Ovary (tissue), 3 donors: ENCODE data around the gene EZH1.

Experiments used
- POLR2A ChIP-seq: fragments of 450-650 bp; IDR thresholded peaks from one replicate; pipeline ENCODE4 v1.6.1; 2017; ENCODE audit warnings: antibody characterized with exemption, mild to moderate bottlenecking, moderate library complexity
- TF ChIP-seq, protein P1 (sequence below), 3 donors: fragments of 450-650 bp in 2 of 3; fragments of 200-600 bp in 1 of 3; IDR thresholded peaks; one replicate each; pipeline versions ENCODE4 v1.5.1 to v1.8.0; 2016 to 2022; ENCODE audit warnings: antibody characterized with exemption in 3 of 3, mild to moderate bottlenecking in 1 of 3
- donor health status: DM: no; HTN: no; CAD: no.

DNA sequence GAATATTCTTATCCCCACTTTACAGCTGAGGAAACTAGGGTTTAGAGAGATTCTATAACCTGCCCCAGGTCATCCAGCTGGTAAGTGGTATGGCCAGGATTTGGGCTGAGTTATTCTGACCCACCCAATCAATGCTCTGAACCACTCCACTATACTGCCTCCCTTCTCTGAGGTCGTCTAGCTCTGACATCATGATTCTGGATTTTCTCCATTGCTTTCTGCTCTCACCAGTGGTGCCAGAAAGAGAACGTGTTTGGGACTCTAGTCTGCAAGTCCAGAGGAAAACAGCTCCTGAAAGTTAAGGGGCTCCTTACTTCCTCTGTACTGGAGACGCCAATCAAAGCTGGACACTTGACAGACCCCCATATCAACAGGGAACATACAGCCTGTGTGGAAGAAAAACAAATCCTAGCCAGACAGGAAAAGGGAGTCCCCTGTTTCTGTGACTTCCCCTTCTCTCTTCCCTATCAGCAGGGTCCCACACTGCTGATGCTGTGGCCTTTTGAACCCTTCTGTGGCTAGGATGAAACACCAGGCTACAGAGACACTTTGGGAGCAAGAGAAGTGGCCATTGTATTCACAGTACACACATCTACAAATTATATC lies 6.0 kb upstream of the EZH1 start:
- TF ChIP-seq, protein P1, sequence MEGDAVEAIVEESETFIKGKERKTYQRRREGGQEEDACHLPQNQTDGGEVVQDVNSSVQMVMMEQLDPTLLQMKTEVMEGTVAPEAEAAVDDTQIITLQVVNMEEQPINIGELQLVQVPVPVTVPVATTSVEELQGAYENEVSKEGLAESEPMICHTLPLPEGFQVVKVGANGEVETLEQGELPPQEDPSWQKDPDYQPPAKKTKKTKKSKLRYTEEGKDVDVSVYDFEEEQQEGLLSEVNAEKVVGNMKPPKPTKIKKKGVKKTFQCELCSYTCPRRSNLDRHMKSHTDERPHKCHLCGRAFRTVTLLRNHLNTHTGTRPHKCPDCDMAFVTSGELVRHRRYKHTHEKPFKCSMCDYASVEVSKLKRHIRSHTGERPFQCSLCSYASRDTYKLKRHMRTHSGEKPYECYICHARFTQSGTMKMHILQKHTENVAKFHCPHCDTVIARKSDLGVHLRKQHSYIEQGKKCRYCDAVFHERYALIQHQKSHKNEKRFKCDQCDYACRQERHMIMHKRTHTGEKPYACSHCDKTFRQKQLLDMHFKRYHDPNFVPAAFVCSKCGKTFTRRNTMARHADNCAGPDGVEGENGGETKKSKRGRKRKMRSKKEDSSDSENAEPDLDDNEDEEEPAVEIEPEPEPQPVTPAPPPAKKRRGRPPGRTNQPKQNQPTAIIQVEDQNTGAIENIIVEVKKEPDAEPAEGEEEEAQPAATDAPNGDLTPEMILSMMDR (IDR thresholded peaks at IDR 0.05): no peak
- TF ChIP-seq POLR2A: no peak
